DND-41 (cell line): ENCODE results near the gene HMCN1.

Experiments used
- CTCF ChIP-seq: IDR thresholded peaks from 2 replicates; pipeline ENCODE4 v1.5.1; 2012; ENCODE audit warnings: borderline replicate concordance, low read length, moderate library complexity, mild to moderate bottlenecking; ENCODE audit not compliant: poor library complexity, severe bottlenecking; ENCODE audit errors: extremely low read depth
- EZH2 ChIP-seq: IDR thresholded peaks from 3 replicates; pipeline ENCODE4 v1.6.1; 2012; ENCODE audit warnings: borderline replicate concordance, low read depth, mild to moderate bottlenecking, moderate library complexity, low read length, inconsistent platforms; ENCODE audit not compliant: severe bottlenecking

DNA sequence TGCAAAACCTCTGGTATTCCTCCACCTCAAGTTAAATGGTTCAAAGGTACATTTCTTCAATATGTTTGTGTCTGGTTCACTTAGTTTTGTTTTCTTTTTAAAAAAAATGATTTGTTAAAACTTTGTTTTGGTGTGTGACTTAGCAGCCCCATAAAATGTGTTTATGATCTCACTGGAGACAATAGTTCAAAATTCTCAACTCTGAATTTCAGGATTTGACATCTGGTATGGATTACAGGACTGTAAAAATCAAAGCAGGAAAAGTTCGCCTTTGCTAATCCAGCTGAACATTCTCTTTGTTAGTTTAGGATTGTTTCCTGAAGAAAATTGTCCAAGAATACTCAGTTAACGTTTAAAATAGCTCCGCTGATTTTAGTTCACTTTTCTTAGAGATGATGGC lies 231.7 kb downstream of the HMCN1 start:
- no peak for TF ChIP-seq CTCF
- no peak for TF ChIP-seq EZH2
